ENCODE data around the gene HAAO.

HAAO gene

GRCh38 chr2:42792087-42792582, 248 bp downstream of the HAAO start:
- no peak for DNase-seq

DNA sequence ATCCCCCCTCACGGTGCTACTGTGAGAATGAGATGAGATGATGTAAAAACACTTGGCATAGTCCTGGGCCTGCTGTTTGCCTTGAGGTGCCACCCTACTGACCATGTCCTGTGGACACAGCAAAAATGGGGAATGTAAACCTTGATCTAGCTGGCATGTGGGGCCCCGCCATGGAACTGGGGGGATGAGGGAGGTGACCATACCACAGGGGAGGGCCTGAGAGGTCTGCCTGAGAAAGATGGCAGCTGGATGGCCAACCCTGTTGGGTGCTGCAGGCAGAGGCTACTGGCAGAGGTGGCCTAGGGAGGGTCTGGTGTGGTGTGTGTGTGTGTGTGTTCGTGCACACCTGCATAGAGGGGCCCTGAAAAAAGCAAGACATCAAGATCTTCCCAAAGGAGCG, 777 bp downstream of the HAAO start:
- no peak for DNase-seq

GRCh38 chr2:42789751-42790150, 2.6 kb downstream of the HAAO start:
- no peak for DNase-seq

DNA sequence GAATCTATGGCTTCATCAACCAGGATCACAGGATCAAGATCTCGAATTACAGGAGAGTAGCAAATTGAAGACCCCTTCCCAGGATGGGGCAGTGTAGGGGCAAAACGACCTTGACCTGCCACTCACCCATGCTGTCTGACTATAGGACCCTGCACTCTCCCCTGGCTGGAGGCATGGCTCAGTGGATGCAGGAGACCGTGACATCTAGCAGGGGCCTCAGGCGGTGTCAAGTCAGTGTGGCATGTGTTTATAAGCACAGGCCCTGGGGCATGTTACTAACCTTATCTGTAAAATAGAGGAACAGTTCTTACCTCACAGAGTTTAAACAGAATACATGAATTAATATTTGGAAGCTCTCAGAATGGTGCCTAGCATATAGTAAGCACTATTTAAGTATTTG, 3.5 kb downstream of the HAAO start:
- DNase-seq = no peak

DNA sequence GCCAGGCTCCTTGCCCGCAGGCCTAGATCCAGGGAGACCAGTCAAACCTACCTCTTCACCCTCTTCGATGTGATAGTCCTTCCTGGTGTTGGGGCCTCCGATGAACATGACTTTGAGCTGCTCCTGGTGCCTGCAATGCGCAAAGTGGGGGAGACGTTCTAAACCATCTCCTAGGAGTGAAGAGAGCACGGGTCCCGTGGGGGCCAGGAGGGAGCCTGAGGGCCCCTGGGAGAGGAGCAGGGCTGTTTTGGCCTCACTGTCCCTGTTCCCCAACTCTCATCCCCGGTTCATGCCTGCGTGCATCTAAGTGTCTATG, 3.9 kb downstream of the HAAO start:
- no peak for DNase-seq

- no peak for DNase-seq
These were observed 4.5 kb downstream of the HAAO start for GRCh38 chr2:42787788-42788477.

DNA sequence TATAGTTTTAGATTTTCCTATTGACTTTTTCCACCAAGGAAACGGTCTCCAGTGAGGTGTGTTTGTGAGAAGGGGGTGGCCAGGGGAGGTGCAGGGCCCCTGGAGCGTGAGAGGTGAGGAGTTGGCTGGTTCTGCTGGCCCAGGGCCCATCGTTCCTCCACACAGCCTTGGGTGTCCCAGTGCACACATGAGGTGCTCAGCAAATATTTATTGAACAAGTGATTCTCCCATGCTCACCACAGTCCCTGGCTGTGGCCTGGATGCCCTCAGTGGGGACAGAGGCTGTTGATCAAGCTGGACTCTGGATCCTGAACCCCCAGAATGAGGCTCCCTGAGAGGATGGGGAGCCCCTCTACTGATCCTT, 5.0 kb downstream of the HAAO start:
- no peak for DNase-seq

GRCh38 chr2:42786561-42787345, 5.6 kb downstream of the HAAO start:
- DNase-seq = no peak

- DNase-seq = no peak
These were observed 8.0 kb downstream of the HAAO start for GRCh38 chr2:42784204-42784880.

DNA sequence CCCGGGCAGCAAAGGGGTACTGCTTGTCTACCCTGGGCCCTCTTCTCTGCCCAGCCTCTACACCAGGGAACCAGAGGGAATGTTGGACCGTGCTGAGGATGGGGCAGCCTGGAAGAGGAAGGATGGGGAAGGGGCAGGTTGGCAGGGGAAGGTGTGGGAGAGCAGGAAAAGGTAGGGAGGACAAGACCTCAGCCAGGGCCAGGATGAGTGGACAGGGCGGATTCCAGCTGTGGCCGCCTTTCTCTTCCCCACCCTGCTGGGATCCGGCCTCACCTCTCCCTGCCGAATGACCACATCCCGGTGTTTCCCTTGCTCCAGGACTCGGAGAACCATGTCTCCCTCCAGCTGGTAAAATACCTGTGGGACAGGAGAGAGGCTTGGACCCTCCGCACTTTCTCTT, 8.9 kb downstream of the HAAO start:
- no peak for DNase-seq

GRCh38 chr2:42781181-42781580, 11.2 kb downstream of the HAAO start:
- DNase-seq = no peak

DNA sequence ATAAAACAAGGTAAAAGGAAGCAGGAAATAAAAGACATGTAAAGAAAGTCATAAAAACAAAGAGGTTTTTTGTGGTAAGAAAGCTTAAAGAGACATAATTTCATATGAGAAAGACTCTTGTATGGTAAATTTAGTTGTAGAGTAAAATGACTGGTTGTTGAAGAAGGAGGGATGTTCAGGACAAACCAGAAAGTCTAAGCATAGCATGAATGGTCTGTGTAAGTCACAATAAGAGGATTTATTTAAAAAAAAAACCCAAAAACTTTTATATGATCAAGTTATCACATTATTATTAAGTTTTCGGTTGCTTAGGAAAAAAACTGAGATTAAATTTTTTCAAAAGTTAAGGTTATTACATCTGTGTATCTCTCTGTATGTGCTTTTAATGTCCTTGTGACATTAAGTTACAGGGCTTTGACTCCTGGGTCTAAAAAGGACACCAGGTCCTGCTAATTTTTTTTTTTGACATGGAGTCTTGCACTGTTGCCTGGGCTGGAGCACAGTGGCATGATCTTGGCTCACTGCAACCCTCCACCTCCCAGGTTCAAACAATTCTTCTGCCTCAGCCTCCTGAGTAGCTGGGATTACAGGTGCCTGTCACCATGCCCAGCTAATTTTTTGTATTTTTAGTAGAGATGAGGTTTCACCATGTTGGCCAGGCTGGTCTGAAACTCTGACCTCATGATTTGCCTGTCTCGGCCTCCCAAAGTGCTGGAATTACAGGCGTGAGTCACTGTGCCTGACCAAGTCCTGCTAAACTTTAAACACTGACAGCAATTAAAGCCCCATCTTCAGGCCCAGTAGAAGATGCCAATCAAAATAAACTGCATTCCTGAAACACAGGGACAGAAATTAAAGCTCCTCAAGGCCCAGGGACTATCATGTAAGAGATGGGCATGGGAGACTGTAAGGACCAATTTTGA, 14.2 kb downstream of the HAAO start:
- DNase-seq = no peak

DNA sequence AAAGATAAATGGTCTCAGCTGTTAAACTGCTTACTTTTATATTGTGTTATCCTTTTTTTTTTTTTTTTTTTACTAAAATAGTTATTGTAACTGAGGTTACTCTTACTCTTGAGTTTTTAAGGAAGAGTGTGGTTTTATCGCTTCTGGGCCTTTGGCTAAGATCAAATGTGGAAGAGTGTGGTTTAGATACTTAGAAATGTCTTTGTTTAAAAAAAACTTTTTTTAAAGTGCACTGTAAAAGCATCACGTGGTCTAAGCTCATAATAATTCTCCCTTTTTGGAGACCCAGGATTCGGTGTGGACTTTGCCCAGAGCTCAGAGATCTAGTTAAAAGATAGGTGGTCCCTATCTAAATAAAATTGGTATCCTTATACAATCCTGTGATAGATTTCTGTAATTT, 16.6 kb downstream of the HAAO start:
- DNase-seq = no peak

- no peak for DNase-seq
These were observed 17.2 kb downstream of the HAAO start for GRCh38 chr2:42775186-42775585.

- no peak for DNase-seq
These were observed 20.7 kb downstream of the HAAO start for GRCh38 chr2:42771546-42772153.

DNA sequence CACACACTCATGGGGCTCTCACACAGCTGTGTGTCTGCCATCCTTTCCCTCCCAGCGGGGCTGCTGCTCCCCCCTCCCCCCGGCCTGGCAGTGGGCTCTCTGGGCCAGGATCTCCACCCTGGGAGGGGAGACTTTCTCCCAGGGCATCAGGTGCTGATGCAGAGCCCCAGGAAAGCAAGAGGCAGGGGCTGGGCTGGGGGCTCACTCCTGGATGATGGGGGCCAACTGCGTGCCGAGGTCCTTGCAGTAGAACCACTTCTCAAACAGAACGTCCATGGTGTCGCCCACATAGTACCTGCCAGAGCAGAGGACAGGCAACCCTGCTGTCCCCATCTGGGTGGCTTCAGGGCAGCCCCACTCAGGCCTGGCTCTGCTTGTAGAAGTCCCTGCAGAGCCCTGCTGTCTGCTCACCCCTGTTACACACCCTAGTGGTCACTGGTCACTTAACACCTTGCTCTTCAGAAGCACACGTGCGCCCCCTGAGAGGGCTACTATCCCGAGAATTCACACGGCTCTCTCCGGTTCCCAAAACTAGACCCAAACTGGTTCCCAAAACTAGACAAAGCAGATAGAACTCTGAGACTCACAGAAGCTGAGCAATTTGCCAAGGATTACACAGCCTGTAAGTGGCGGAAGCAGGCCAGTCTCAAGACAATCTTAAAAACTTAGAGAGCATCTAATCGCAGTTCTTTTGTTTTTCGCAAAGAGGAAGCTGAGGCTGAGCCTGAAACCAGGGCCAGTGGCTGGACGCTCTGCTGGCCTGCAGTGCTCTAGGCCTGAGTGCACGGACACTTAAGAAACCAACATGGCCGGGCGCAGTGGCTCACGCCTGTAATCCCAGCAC, 21.9 kb downstream of the HAAO start:
- DNase-seq = no peak

DNA sequence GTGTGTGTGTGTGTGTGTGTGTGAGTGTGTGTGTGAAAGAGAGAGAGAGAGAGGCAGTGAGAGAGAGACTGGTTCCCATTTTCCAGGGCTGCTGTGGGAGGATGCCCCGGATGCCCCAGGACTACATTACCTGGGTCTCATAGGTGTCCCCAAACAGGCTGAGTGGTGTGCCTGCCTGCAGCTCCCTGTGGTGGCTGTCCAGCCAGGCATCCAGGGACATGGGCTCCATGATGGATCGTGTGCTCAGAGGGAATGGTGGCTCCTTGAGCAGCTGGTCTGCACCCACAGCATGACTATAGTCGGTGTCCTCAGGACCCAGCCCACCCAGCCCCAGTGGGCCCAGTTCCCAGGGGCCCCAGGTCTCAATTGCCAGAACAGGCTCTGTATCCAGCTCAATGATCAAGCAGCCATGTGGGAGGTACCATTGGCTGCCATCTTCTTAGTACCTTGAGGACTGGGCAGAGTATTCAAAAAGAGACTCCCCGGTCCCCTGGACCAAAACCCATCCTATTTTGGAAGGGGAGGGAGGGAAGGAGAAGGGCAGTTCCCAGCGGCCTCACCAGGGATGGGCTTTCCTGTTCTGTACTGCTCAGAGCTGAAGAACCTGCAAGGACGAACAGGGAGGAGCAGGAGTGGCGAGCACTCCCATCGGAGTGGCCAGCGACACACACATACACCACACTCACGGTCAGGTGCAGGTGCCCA, 22.6 kb downstream of the HAAO start:
- no peak for DNase-seq

GRCh38 chr2:42768706-42769256, 23.6 kb downstream of the HAAO start:
- no peak for DNase-seq

- no peak for DNase-seq
These were observed 24.3 kb downstream of the HAAO start for GRCh38 chr2:42767899-42768705.

Measured in activated CD4-positive, alpha-beta T cell treated with anti-CD3 and anti-CD28 coated beads, Interleukin-2, Interleukin-6, amounts not matched to agents 100 ng/mL and 50 ng/mL, durations not matched to agents 16 hours and 8 hours (primary cell).